SK-N-SH treated with all-trans-retinoic acid at 6 μM for 48 hours (cell line): Measurements from ENCODE around the gene NCS1.

Experiments
- ATAC-seq: fragments of 200-7000 bp; cut with Tn5 transposase; 3 replicates; pipeline ENCODE4 v1.9.1; 2020; ENCODE audit warnings: mild to moderate bottlenecking, moderate library complexity
- ARNTL ChIP-seq: fragments of 450-650 bp; formaldehyde crosslinking; IDR thresholded peaks from 2 replicates; pipeline ENCODE4 v1.5.0; 2020; ENCODE audit warnings: low read depth, mild to moderate bottlenecking, moderate library complexity, borderline replicate concordance
- CREB5 ChIP-seq: fragments of 250-450 bp; sonication (Bioruptor Pico); IDR thresholded peaks from 2 replicates; pipeline ENCODE4 v1.5.1; 2020; ENCODE audit warnings: low read depth, mild to moderate bottlenecking, moderate library complexity
- CSRNP3 ChIP-seq: fragments of 250-450 bp; sonication (Bioruptor Pico); IDR thresholded peaks from 2 replicates; pipeline ENCODE4 v1.5.1; 2021; ENCODE audit warnings: mild to moderate bottlenecking, moderate library complexity
- ESRRG ChIP-seq: fragments of 250-450 bp; sonication (Bioruptor Pico); IDR thresholded peaks from 2 replicates; pipeline ENCODE4 v1.6.1; 2021; ENCODE audit warnings: mild to moderate bottlenecking
- ISL1 ChIP-seq: fragments of 250-450 bp; sonication (Bioruptor Pico); IDR thresholded peaks from 2 replicates; pipeline ENCODE4 v2.1.2; 2022; ENCODE audit warnings: mild to moderate bottlenecking, moderate library complexity
- PATZ1 ChIP-seq: fragments of 250-450 bp; sonication (Bioruptor Pico); IDR thresholded peaks from 2 replicates; pipeline ENCODE4 v1.8.0; 2020; ENCODE audit warnings: mild to moderate bottlenecking, moderate library complexity, borderline replicate concordance
- PPARA ChIP-seq: fragments of 250-450 bp; sonication (Bioruptor Pico); IDR thresholded peaks from 2 replicates; pipeline ENCODE4 v1.5.0; 2020; ENCODE audit warnings: mild to moderate bottlenecking, borderline replicate concordance
- RARB ChIP-seq: fragments of 250-450 bp; sonication (Bioruptor Pico); IDR thresholded peaks from 2 replicates; pipeline ENCODE4 v1.8.0; 2021; ENCODE audit warnings: mild to moderate bottlenecking, moderate library complexity
- SNAI2 ChIP-seq: fragments of 250-450 bp; sonication (Bioruptor Pico); IDR thresholded peaks from 2 replicates; pipeline ENCODE4 v1.5.0; 2020; ENCODE audit warnings: mild to moderate bottlenecking, moderate library complexity
- TOX ChIP-seq: fragments of 250-450 bp; sonication (Bioruptor Pico); IDR thresholded peaks from 2 replicates; pipeline ENCODE4 v1.8.0; 2021; ENCODE audit warnings: mild to moderate bottlenecking, moderate library complexity, borderline replicate concordance
- TSHZ2 ChIP-seq: fragments of 250-450 bp; sonication (Bioruptor Pico); IDR thresholded peaks from 2 replicates; pipeline ENCODE4 v1.5.0; 2020; ENCODE audit warnings: mild to moderate bottlenecking, moderate library complexity
- ZC3H10 ChIP-seq: fragments of 250-450 bp; sonication (Bioruptor Pico); IDR thresholded peaks from 2 replicates; pipeline ENCODE4 v1.5.1; 2021; ENCODE audit warnings: mild to moderate bottlenecking, moderate library complexity
- ZFP3 ChIP-seq: fragments of 250-450 bp; sonication (Bioruptor Pico); IDR thresholded peaks from 2 replicates; pipeline ENCODE4 v1.5.0; 2020; ENCODE audit warnings: mild to moderate bottlenecking, moderate library complexity
- ZNF565 ChIP-seq: fragments of 450-650 bp; formaldehyde crosslinking; conservative IDR thresholded peaks from 2 replicates; pipeline ENCODE4 v1.5.0; 2020; ENCODE audit warnings: low read depth, mild to moderate bottlenecking, moderate library complexity
- ZNF70 ChIP-seq: fragments of 450-650 bp; formaldehyde crosslinking; IDR thresholded peaks from 2 replicates; pipeline ENCODE4 v1.5.0; 2020; ENCODE audit warnings: mild to moderate bottlenecking, moderate library complexity
- ZNF8 ChIP-seq: fragments of 450-650 bp; formaldehyde crosslinking; IDR thresholded peaks from 2 replicates; pipeline ENCODE4 v1.5.0; 2020; ENCODE audit warnings: mild to moderate bottlenecking, moderate library complexity

Gene NCS1

GRCh38 chr9:130191749-130192120, 19.5 kb downstream of the NCS1 start:
- no peak for TF ChIP-seq PPARA
- TF ChIP-seq ZNF565 (CRISPR knock-in tag) = no peak
- TF ChIP-seq TOX (CRISPR knock-in tag) = no peak
- no peak for TF ChIP-seq ISL1 (CRISPR knock-in tag)
- TF ChIP-seq ZFP3 (CRISPR knock-in tag) = no peak
- TF ChIP-seq ESRRG = no peak
- no peak for TF ChIP-seq CREB5 (CRISPR knock-in tag)
- no peak for TF ChIP-seq SNAI2

GRCh38 chr9:130192382-130192999, 20.3 kb downstream of the NCS1 start:
- no peak for ATAC-seq
- TF ChIP-seq ZNF8 (CRISPR knock-in tag) (no peak), TSHZ2 (CRISPR knock-in tag) (no peak), ESRRG (no peak), ISL1 (CRISPR knock-in tag) (no peak), PATZ1 (no peak), ZC3H10 (CRISPR knock-in tag) (no peak), ZFP3 (CRISPR knock-in tag) (no peak), ARNTL (CRISPR knock-in tag) (no peak), RARB (no peak), PPARA (no peak), CSRNP3 (CRISPR knock-in tag) (no peak), SNAI2 (no peak), CREB5 (CRISPR knock-in tag) (no peak), ZNF70 (CRISPR knock-in tag) (no peak)

More at GRCh38 chr9:130191749-130192120, 19.5 kb downstream of the NCS1 start:
- ATAC-seq = no peak; the same call in 2 of the 3 replicates

- no peak for TF ChIP-seq PATZ1
- no peak; the same call in 2 of the 3 replicates for ATAC-seq
Observed at GRCh38 chr9:130193103-130193502, 20.9 kb downstream of the NCS1 start.
